22Rv1 (cell line): Measurements from ENCODE around the gene CLDN14.

Experiments
- CTCF ChIP-seq: fragments of 450-650 bp; IDR thresholded peaks from 2 replicates; pipeline ENCODE4 v1.5.1; 2017; ENCODE audit warnings: mild to moderate bottlenecking
- ZFX ChIP-seq: fragments of 450-650 bp; IDR thresholded peaks from 2 replicates; pipeline ENCODE4 v1.6.1; 2017; ENCODE audit warnings: antibody characterized with exemption, borderline replicate concordance

GRCh38 chr21:36485476-36485875, 5.6 kb upstream of the CLDN14 start:
- TF ChIP-seq CTCF (no peak), ZFX (no peak)
